ENCODE measurements around the gene CSMD2. TPM values are rescaled to one million over a fixed set of nuclear protein-coding genes. Genes with fewer than 3 reads are reported as not detected.
"Not testable (repeated sequence)": the region's sequence is repeated elsewhere in the genome, so short reads cannot be mapped to it uniquely, and the experiment has no call there.

The CSMD2 gene
- total RNA-seq, 2 donors from 2014 or later = not detected

DNA sequence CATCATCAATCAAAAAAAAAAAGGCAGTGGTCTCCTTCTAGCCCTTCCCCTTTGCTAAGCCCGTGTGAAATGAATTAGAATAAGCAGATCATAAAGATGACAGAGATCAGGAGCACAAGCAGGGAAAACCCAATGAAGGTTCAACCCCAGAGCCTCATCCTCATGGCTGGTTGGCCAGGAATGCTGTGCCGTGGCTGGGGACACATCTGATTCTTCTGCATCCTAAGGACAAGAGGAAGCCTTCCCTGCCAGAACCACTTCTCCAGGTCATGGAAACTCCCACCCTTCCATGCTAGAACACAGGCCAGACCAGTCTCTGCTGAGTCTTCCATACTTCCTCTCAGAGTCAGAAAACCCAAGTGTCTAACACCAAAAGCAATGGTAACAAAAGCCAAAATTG is 81.1 kb downstream of the CSMD2 start:
- Mint-ChIP-seq H3K36me3 (peaks cover 0 to 10% of the 10 kb centered on the region in 2 donors), H3K9me3 (peaks cover 0 to 20% of the 10 kb centered on the region in 2 donors), H3K27ac (no peak overlapping the region)
- no peak for ATAC-seq
- DNase-seq (ENCODE audit: low spot score in 2 of 2) = no peak

DNA sequence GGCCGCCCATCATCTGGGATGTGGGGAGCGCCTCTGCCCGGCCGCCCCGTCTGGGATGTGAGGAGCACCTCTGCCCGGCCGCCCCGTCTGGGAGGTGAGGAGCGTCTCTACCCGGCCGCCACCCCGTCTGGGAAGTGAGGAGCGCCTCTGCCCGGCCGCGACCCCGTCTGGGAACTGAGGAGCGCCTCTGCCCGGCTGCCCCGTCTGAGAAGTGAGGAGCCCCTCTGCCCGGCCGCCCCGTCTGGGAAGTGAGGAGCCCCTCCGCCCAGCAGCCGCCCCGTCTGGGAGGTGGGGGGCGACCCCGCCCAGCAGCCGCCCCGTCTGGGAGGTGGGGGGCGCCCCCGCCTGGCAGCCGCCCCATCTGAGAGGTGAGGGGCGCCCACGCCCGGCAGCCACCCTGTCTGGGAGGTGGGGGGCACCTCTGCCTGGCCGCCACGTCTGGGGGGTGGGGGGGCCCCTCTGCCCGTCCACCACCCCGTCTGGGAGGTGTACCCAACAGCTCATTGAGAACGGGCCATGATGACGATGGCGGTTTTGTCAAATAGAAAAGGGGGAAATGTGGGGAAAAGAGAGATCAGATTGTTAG is 82.9 kb downstream of the CSMD2 start:
- H3K36me3 Mint-ChIP-seq; DNase-seq (ENCODE audit: low spot score in 2 of 2); ATAC-seq; H3K27ac Mint-ChIP-seq: not testable (repeated sequence)
- H3K9me3 Mint-ChIP-seq = peaks cover 0 to 24% of the 10 kb centered on the region in 2 donors

DNA sequence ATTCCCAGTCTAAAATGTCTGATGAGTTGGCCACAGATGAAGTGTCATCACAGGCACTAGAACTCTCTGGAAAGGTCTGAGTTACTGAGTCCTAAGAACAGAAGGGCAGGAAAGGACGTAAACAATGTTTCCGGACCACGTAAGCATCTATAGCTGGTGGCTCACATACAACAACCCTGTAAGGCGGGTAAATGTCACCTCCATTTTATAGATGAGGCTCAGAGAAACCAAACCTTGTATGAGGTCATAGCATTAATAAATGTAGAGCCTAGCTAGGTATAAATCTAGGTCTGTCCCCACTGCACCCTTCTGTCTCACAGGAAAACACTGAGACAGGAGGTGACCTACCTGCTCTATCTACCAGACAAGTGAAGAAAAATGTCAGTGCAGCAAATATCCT is 86.6 kb downstream of the CSMD2 start:
- ATAC-seq = no peak
- Mint-ChIP-seq H3K27ac (no peak overlapping the region), H3K9me3 (peaks cover 0 to 26% of the 10 kb centered on the region in 2 donors), H3K36me3 (peaks cover 0 to under 1% of the 10 kb centered on the region in 2 donors)
- no peak for DNase-seq (ENCODE audit: low spot score in 2 of 2)

DNA sequence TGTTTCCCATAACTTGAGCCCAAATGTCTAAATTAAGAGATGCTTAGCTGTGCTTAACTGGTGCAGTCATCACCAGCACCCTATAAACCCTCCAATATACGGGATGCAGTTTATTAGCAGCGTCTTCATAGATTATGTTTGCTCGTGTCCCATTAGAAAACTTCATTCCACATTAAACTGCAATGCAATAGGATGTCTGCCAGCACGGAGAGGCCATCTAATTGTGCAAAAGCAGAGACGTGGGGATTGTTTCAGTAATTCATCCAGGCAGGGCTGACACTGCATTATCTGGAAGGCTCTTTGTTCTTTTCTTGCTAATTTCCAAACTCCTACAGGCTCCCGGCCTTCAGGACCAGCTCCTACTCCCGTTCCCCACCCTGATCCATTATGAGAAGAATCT is 89.5 kb downstream of the CSMD2 start:
- Mint-ChIP-seq H3K36me3 (no peaks in the 10 kb centered on the region), H3K9me3 (peaks cover 0 to 17% of the 10 kb centered on the region in 2 donors), H3K27ac (no peak overlapping the region)
- ATAC-seq = no peak
- no peak for DNase-seq (ENCODE audit: low spot score in 2 of 2)

DNA sequence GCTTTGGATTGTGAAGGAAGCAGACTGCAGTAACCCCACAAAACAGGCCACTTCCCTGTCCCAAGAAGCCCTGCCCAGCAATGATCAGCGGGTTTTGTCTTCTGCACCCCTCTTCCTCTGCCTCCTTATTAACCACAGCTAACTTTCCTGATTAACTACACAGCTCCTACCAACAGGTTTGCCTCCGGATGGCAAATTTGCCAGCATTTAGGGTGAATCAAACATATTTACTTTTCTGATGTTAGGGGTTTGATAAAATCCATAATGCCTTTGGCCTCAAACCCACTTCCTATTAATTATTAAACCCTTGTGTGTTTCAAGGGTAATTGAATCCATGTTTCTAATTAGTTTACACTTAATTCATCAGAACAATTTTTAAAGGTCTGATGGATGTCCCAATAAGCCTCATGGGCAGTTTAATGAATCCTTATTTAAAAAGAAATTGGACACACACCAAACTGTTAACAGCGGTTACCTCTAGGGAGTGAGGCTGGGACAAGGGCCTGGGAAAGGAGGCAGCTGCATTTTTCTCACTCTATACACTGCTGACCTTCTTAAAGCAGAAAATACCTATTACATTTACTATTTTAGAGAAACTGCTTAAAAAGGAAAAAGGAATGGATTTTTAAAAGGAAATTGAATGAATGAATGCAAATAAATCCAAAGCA is 91.9 kb downstream of the CSMD2 start:
- Mint-ChIP-seq H3K36me3 (peaks cover 0 to 5% of the 10 kb centered on the region in 2 donors), H3K9me3 (peaks cover 0 to 10% of the 10 kb centered on the region in 2 donors), H3K27ac (peak overlapping the region in 1 of 2 donors; percentile 50)
- no peak for ATAC-seq
- no peak for DNase-seq (ENCODE audit: low spot score in 2 of 2)

DNA sequence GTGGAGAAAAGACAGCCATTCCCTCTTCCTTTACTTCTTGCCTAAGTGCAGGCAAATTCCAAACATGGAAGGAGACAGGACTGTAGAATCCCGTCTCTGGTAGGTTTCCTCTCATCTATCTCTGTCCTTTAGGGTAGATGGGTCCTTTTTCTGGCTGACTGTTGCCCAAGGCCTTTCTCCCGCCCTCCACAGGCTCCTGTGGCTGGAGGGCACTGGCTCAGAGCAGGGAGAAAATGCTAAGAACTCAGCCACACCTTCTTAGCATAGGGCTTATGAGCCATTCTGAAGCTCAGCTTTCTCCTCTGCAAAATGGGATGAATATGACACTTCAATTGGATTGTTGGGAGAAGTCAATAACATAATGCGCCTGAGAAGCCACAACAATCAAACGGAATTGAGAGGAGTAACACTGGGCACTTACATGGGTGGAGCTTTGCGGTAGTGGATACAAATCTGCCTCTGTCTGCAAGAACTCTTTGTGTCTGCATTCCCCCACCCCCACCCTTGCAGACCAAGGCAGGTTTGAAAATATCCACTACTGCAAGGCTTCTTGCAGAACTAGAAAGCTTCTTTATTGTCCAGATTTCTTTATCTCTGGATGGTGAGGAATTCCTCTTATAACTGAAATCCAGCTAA is 94.7 kb downstream of the CSMD2 start:
- no peak overlapping the region for H3K27ac Mint-ChIP-seq

DNA sequence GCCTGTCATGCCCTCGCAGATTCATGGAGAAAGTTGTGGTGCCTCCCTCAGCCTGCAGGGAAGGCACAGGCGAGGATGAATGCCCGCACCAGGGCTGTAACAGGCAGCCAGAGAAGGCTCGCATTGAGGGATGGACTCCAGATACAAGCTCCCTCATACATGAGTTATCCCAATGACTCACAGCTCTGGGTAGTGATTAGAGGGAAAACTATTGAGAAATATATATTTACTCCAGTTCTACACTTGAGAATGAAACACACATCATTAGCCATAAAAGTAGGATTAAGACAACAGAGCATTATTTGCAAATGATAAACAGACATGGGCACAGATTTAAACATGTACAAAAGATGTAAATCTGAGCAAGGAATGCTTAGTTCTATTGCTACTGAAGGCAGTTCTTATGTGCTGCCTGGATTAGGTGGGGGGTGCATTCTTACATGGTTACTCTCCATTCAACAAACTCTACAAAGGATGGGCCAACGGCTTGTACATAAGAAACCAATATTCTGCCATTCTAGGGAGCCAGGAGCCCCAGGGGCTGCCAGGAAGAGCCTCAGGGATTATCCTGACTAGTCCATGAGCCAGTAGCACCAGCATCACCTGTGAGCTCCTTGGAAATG is 97.9 kb downstream of the CSMD2 start:
- peaks cover 0 to 5% of the 10 kb centered on the region in 2 donors for H3K36me3 Mint-ChIP-seq
- H3K9me3 Mint-ChIP-seq = peaks cover 0 to 4% of the 10 kb centered on the region in 2 donors
- no peak overlapping the region for H3K27ac Mint-ChIP-seq
- DNase-seq (ENCODE audit: low spot score in 2 of 2) = no peak
- no peak for ATAC-seq

More for the DNA sequence above, 94.7 kb downstream of the CSMD2 start:
- DNase-seq (ENCODE audit: low spot score in 2 of 2) = no peak
- peaks cover 0 to 4% of the 10 kb centered on the region in 2 donors for H3K9me3 Mint-ChIP-seq
- peaks cover 0 to 5% of the 10 kb centered on the region in 2 donors for H3K36me3 Mint-ChIP-seq
- ATAC-seq = no peak

DNA sequence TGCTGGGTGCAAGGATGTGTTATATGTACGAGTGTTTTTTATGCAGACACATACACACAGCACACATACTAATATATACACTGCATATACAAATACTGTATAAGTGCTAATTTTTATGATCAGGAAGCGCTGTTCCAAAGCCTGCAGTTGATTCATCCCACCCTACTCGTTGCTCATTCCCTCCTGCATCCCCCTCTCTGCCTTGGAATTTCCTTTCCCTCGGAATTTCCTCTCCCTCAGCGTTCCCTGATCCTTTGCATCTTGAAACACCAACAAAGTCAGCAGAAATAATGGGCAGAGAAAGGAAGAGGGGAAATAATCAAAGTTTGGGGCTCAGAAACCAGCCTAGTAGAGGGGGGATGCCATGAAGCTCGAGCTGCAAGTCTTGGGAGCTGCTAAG is 98.9 kb downstream of the CSMD2 start:
- Mint-ChIP-seq H3K27ac (no peak overlapping the region), H3K36me3 (peaks cover 0 to 5% of the 10 kb centered on the region in 2 donors), H3K9me3 (peaks cover 0 to 4% of the 10 kb centered on the region in 2 donors)
- ATAC-seq (no peak), DNase-seq (ENCODE audit: low spot score in 2 of 2) (no peak)

DNA sequence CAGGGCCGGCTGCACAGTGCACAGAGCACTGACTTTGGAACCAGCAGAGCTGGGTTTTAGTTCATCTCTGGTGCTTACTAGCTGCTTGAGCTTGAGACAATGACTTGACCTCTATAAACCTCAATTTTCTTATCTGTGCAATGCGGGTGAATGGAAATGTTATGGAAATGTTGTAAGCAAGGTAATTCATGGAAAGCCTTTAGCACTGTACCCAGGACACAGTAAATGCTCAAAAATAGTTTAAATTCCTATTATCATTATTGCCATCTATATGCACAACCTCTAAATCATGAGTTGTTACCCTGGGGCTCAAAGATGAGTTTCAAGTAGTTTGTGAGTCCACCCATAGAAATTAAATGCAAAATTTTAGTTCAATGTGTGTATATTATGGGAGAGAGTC is 99.5 kb downstream of the CSMD2 start:
- ATAC-seq (no peak), DNase-seq (ENCODE audit: low spot score in 2 of 2) (no peak)
- H3K9me3 Mint-ChIP-seq = peaks cover 0 to 4% of the 10 kb centered on the region in 2 donors
- peaks cover 0 to 5% of the 10 kb centered on the region in 2 donors for H3K36me3 Mint-ChIP-seq
- no peak overlapping the region for H3K27ac Mint-ChIP-seq

DNA sequence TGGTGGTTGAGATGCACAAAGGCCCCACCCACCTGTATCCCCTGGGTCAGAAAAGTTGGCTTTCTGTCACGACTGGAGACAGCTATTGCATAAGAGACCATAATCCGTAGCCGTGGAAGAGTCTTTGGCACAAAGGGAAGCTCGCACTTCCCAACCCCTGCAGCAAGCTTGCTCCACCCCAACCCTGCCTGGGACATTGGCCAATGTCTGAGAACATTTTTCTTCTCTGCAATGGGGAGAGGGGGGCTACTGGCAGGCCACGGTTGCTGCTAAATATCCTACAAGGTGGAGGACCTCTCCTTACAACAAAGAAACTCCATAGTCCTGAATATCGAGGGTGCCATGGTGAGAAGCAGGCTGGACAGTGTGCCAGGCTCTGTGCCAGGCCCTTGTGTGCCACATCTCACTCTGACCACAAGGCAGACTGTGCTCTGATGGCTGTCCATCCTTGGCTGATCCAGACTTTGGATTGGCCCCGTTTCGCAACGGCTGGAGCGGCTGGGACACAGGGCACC is 104.1 kb downstream of the CSMD2 start:
- ATAC-seq = no peak
- no peaks in the 10 kb centered on the region for H3K36me3 Mint-ChIP-seq
- no peaks in the 10 kb centered on the region for H3K9me3 Mint-ChIP-seq
- DNase-seq (ENCODE audit: low spot score in 2 of 2) = no peak
- H3K27ac Mint-ChIP-seq = no peak overlapping the region

DNA sequence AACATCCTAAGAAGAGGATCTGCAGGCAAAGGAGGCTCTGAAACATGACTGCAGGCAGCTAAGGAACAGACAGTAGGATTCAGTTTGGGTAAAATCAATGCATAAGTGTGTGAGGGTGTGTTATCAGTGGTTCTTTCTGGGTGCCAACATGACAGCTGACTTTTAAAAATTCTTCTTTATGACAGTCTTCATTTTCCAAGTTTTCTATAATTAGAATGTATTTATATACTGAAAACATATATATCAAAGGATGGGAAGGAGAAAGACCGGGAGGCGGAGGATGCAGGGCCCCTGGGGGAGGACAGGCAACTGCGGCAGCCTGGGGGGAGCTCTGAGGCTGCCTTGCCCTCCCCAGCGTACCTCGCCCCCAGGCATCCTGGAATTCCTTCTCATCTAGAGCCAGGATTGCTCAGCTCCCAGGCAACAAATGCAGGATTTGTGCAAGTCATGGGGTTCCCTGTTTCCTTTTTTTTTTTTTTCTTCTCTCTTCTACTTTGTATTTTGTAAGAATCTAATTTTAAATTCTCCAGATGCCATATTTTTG is 104.8 kb downstream of the CSMD2 start:
- Mint-ChIP-seq H3K27ac (no peak overlapping the region), H3K36me3 (no peaks in the 10 kb centered on the region), H3K9me3 (no peaks in the 10 kb centered on the region)
- DNase-seq (ENCODE audit: low spot score in 2 of 2) (no peak), ATAC-seq (no peak)

DNA sequence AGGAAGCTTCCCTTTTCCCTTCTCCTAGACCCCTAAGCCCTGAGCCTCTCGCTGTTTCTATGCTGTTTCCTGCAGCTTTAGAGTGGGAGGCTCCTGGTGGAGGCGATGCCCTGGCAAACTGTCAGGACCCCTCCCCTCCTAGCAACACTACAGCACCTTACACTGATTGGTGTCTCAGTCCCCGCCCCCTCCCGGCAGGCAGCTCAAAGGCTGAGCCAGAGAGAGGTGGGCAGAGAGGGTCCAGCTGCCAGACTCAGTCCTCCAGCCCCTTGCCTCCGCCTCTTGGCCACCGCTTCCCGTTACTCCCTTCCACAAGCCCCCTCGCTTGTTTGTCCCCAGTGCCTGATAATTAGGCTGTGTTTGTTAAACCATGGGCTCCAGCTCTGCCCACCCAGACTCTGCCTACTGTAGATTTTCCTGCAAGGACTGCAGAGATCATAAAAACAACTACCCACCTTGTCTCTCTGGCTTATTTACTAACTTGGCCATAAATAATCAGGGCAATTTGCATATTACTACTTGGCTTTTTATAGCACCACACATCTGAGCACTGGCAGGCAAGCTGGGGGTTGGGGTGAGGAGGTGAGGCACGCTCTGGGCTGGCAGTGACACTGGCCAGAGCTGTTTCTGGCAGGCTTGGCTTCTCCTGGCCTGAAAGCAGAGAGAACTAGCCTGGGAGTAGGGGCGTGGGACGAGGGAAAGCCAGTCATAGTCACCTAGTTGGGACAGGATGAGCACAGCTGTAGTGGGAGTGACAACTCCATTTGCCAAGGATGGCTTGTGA is 107.5 kb downstream of the CSMD2 start:
- no peaks in the 10 kb centered on the region for H3K36me3 Mint-ChIP-seq
- DNase-seq (ENCODE audit: low spot score in 2 of 2) (no peak), ATAC-seq (no peak)
- no peak overlapping the region for H3K27ac Mint-ChIP-seq
- H3K9me3 Mint-ChIP-seq = no peaks in the 10 kb centered on the region

DNA sequence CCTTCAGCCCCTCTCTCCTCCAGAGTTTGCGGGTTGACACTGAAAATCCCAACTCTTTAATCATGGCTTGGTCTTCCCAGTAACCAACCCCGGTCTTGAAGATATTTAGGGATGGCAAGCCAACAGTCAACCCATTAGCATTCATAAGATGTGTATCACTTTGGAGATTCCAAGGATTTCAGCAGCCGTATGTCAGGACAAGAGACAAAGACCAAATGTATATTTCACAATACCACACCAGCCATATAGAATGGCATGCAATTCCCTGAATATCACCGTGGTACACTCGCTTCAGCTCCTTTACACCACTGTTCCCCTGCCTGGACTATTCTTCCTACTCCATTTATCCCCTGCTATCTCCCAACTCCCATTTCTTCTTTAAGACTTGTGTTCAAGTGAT is 109.2 kb downstream of the CSMD2 start:
- H3K27ac Mint-ChIP-seq = no peak overlapping the region
- no peak for ATAC-seq
- H3K36me3 Mint-ChIP-seq = no peaks in the 10 kb centered on the region

DNA sequence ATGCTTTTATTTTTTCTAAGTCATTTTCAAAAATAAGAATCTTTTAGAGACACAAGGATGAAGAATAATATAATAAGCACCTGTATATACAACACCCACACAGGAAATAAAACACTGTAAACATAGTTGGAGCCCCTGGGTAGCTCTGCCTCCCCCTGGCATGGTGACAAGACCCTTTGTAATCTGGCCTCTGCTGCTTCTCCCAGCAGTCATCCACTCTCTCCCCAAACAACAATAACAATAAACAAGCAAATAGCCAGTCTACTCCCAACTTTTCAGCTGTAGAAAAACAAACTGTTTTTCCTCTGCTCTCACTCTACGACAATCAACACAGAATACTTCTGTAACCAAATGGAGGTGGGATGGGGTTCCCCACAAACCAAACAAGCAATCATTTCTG is 110.1 kb downstream of the CSMD2 start:
- ATAC-seq = no peak
- H3K9me3 Mint-ChIP-seq = no peaks in the 10 kb centered on the region
- DNase-seq (ENCODE audit: low spot score in 2 of 2) = no peak
- H3K36me3 Mint-ChIP-seq = no peaks in the 10 kb centered on the region
- no peak overlapping the region for H3K27ac Mint-ChIP-seq

More for the DNA sequence above, 109.2 kb downstream of the CSMD2 start:
- no peaks in the 10 kb centered on the region for H3K9me3 Mint-ChIP-seq
- no peak for DNase-seq (ENCODE audit: low spot score in 2 of 2)

DNA sequence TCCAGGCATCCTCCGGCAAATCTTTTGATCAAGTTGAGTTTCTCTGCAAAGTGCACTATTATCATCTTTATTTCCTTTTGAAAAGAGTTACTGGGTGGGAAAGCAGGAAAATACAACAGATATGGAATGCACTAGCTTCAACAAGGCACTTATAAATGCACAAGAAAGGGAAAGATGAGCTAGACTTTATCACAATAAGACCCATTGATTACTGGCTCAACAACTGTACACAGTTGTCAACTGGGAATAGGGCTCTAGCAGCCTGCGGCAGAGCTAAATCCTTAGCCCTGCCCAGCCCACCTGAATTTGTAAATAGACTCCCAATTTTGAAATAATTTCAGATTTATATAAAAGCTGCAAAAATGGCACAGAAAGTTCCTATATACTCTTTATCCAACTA is 111.4 kb downstream of the CSMD2 start:
- no peak for ATAC-seq
- no peak for DNase-seq (ENCODE audit: low spot score in 2 of 2)
- H3K27ac Mint-ChIP-seq = no peak overlapping the region
- H3K9me3 Mint-ChIP-seq = no peaks in the 10 kb centered on the region
- no peaks in the 10 kb centered on the region for H3K36me3 Mint-ChIP-seq

DNA sequence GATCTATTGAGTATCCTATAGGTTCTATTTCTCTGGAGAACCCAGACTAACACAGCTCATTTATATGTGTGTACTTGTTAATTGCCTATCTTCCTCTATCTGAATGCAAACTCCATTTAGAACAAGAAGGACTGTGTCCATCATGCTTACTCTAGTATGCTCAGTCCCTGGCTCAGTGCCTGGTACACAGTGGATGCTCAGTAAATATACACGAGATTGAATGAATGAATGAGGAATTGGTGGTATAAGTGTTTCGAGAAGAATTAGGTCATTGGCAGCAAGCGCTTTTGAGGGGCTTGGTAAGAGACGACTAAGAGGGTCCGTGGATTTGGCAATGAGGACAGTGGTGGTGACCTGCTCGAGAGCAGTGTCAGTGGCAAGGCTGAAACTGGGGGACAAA is 112.5 kb downstream of the CSMD2 start:
- ATAC-seq = no peak
- no peaks in the 10 kb centered on the region for H3K9me3 Mint-ChIP-seq
- DNase-seq (ENCODE audit: low spot score in 2 of 2) = no peak
- H3K36me3 Mint-ChIP-seq = no peaks in the 10 kb centered on the region
- H3K27ac Mint-ChIP-seq = no peak overlapping the region

Data from activated naive CD4-positive, alpha-beta T cell treated with anti-CD3 and anti-CD28 coated beads, Interleukin-2, amount 50 U/mL, for 72 hours (primary cell).